ENCODE results near the gene HDAC11.

Gene HDAC11

GRCh38 chr3:13462125-13462629, 17.9 kb upstream of the HDAC11 start:
- in situ Hi-C loops (cut with HindIII; ENCODE audit: low sequenced_read_pairs): no loop called here
- H3K4me3 ChIP-seq (ENCODE audit: low read depth, low read length): no peak overlapping the region
- no peak for DNase-seq (ENCODE audit: low read depth, low spot score)
- no peak for TF ChIP-seq CTCF (IDR thresholded peaks at IDR 0.05; ENCODE audit: low read depth, low read length)

GRCh38 chr3:13462822-13463221, 17.3 kb upstream of the HDAC11 start:
- no peak overlapping the region for H3K4me3 ChIP-seq (ENCODE audit: low read depth, low read length)
- in situ Hi-C loops (cut with HindIII; ENCODE audit: low sequenced_read_pairs): no loop called here
- TF ChIP-seq CTCF (IDR thresholded peaks at IDR 0.05; ENCODE audit: low read depth, low read length): no peak
- no peak for DNase-seq (ENCODE audit: low read depth, low spot score)

- TF ChIP-seq CTCF (IDR thresholded peaks at IDR 0.05; ENCODE audit: low read depth, low read length): no peak
- in situ Hi-C loops (cut with HindIII; ENCODE audit: low sequenced_read_pairs): no loop called here
- H3K4me3 ChIP-seq (ENCODE audit: low read depth, low read length): no peak overlapping the region
- DNase-seq (ENCODE audit: low read depth, low spot score): no peak
Measured at GRCh38 chr3:13463618-13464400, 16.3 kb upstream of the HDAC11 start.

- DNase-seq (ENCODE audit: low read depth, low spot score): no peak
- no peak for TF ChIP-seq CTCF (IDR thresholded peaks at IDR 0.05; ENCODE audit: low read depth, low read length)
- no peak overlapping the region for H3K4me3 ChIP-seq (ENCODE audit: low read depth, low read length)
- in situ Hi-C loops (cut with HindIII; ENCODE audit: low sequenced_read_pairs): no loop called here
Measured at GRCh38 chr3:13465236-13465873, 14.8 kb upstream of the HDAC11 start.

DNA sequence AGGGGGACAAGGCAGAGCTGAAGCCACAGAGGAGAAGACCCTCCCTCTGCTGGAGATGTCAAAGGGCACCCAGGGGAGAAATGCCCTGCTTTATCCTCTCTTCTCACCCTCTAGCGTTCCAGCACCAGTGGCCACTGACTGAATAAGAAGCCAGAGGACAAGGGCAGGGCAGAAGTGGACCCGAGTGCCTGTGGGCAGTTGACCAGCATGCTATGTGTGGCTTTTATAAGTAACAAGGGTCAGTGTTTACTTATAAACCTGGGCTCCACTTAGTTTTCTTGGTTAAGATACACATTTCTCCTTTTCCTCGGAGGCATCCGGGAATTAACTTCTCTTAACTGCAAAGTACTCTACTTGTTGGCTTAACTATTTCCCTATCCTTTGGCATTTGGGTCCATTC, 13.3 kb upstream of the HDAC11 start:
- no peak for TF ChIP-seq CTCF (IDR thresholded peaks at IDR 0.05; ENCODE audit: low read depth, low read length)
- no peak for DNase-seq (ENCODE audit: low read depth, low spot score)
- H3K4me3 ChIP-seq (ENCODE audit: low read depth, low read length): no peak overlapping the region
- in situ Hi-C loops (cut with HindIII; ENCODE audit: low sequenced_read_pairs): no loop called here

GRCh38 chr3:13470894-13471574, 9.1 kb upstream of the HDAC11 start:
- DNase-seq (ENCODE audit: low read depth, low spot score): no peak
- TF ChIP-seq CTCF (IDR thresholded peaks at IDR 0.05; ENCODE audit: low read depth, low read length): no peak
- in situ Hi-C loops (cut with HindIII; ENCODE audit: low sequenced_read_pairs): no loop called here
- no peak overlapping the region for H3K4me3 ChIP-seq (ENCODE audit: low read depth, low read length)

Measured in astrocyte of the spinal cord (primary cell).